PC-3 (cell line): ENCODE data around the gene SLC22A24. TPM values are rescaled to one million over a fixed set of nuclear protein-coding genes. Genes with fewer than 3 reads are reported as not detected.
A peak's percentile ranks its signal among the peaks of the same experiment; 100 is the strongest.

Experiments used
- ATAC-seq: fragments of 200-7000 bp; cut with Tn5 transposase; 2 replicates; pipeline ENCODE4 v1.9.1; 2020; ENCODE audit warnings: mild to moderate bottlenecking, moderate library complexity
- BruUV-seq: library from RNA; stranded (reverse); fragments of 400-500 nt; replicated peaks from 2 replicates; lab custom pipeline; 2021; lab: Mats Ljungman, UMichigan
- CTCF ChIA-PET: fragments of 300-600 bp; sonication (Branson Sonifier 250); formaldehyde crosslinking; loops from one replicate; lab custom pipeline; 2022; ENCODE audit warnings: antibody characterized with exemption; lab: Charles Lee
- POLR2A ChIA-PET: fragments of 300-600 bp; sonication (Branson Sonifier 250); formaldehyde crosslinking; loops from one replicate; lab custom pipeline; 2022; ENCODE audit warnings: antibody characterized with exemption; ENCODE audit not compliant: unreplicated experiment; lab: Charles Lee
- DNase-seq: peaks from one replicate; pipeline ENCODE4 v3.0.0-alpha.2; 2015
- H2AFZ ChIP-seq: fragments of 300-600 bp; sonication (generic); 2 replicates; pipeline ENCODE4 v1.6.0; 2016; ENCODE audit warnings: antibody characterized with exemption, low read length
- H3F3A ChIP-seq: fragments of 300-600 bp; sonication (generic); one replicate; pipeline ENCODE4 v1.6.0; 2017; ENCODE audit warnings: antibody characterized with exemption, low read length, control low read depth, mild to moderate bottlenecking; ENCODE audit not compliant: unreplicated experiment
- H3K27ac ChIP-seq: fragments of 300-600 bp; sonication (generic); 2 replicates; pipeline ENCODE4 v1.5.1; 2016; ENCODE audit warnings: mild to moderate bottlenecking, low read length
- H3K27me3 ChIP-seq: fragments of 300-600 bp; sonication (generic); 2 replicates; pipeline ENCODE4 v1.6.1; 2016; ENCODE audit warnings: low read length, mixed read lengths
- H3K36me3 ChIP-seq: fragments of 300-600 bp; sonication (generic); 2 replicates; pipeline ENCODE4 v1.6.1; 2016; ENCODE audit warnings: low read depth, mixed run types, low read length, mixed read lengths
- H3K4me1 ChIP-seq: fragments of 300-600 bp; sonication (generic); 2 replicates; pipeline ENCODE4 v1.5.1; 2016; ENCODE audit warnings: low read length; ENCODE audit not compliant: insufficient read depth
- H3K4me2 ChIP-seq: fragments of 300-600 bp; sonication (generic); 2 replicates; pipeline ENCODE4 v1.6.0; 2016; ENCODE audit warnings: low read length
- H3K4me3 ChIP-seq: fragments of 300-600 bp; sonication (generic); 2 replicates; pipeline ENCODE4 v1.5.1; 2016; ENCODE audit warnings: mild to moderate bottlenecking, low read length, mixed read lengths
- H3K79me2 ChIP-seq: fragments of 300-600 bp; sonication (generic); 2 replicates; pipeline ENCODE4 v1.6.1; 2017; ENCODE audit warnings: low read length, mixed read lengths
- H3K9ac ChIP-seq: fragments of 300-600 bp; sonication (generic); 2 replicates; pipeline ENCODE4 v1.6.0; 2016; ENCODE audit warnings: mild to moderate bottlenecking, low read length
- H3K9me2 ChIP-seq: fragments of 300-600 bp; sonication (generic); replicated peaks from 2 replicates; pipeline ENCODE4 v1.6.1; 2016; ENCODE audit warnings: mixed run types, low read length, mixed read lengths
- H3K9me3 ChIP-seq: fragments of 300-600 bp; sonication (generic); 2 replicates; pipeline ENCODE4 v1.6.1; 2016; ENCODE audit warnings: low read length, mixed read lengths
- H4K20me1 ChIP-seq: fragments of 300-600 bp; sonication (generic); 2 replicates; pipeline ENCODE4 v1.6.1; 2016; ENCODE audit warnings: low read length, mixed read lengths
- CTCF ChIP-seq: fragments of 300-600 bp; sonication (generic); conservative IDR thresholded peaks from 2 replicates; pipeline ENCODE4 v1.5.1; 2017; ENCODE audit warnings: antibody characterized with exemption, low read depth, mild to moderate bottlenecking, low read length
- EZH2 ChIP-seq: fragments of 300-600 bp; sonication (generic); IDR thresholded peaks from one replicate; pipeline ENCODE4 v1.6.1; 2017; ENCODE audit warnings: antibody characterized with exemption, mild to moderate bottlenecking, low read length; ENCODE audit not compliant: unreplicated experiment
- EZH2phosphoT487 ChIP-seq: fragments of 300-600 bp; sonication (generic); IDR thresholded peaks from 2 replicates; pipeline ENCODE4 v1.6.1; 2018; ENCODE audit warnings: mild to moderate bottlenecking, antibody characterized with exemption, low read length, borderline replicate concordance
- intact Hi-C: fragments of 100-400 bp; cut with micrococcal nuclease; formaldehyde crosslinking; loops from 2 replicates; pipeline ENCODE4 v1.9.0; 2023
- total RNA-seq: library from RNA; depleted of rRNA; stranded (reverse); fragments of >200 nt; gene quantifications from 2 replicates; pipeline ENCODE4 v1.2.3, GENCODE V29; 2014

SLC22A24 gene
- total RNA-seq, 1 experiment from 2014 or later, result not detected

GRCh38 chr11:63177872-63178271 is 33.9 kb upstream of the SLC22A24 start:
- ATAC-seq (no peak), DNase-seq (no peak)
- no peaks in the 10 kb centered on the region for H3K36me3 ChIP-seq
- no peak for TF ChIP-seq CTCF
- no peak for TF ChIP-seq EZH2
- no peak for TF ChIP-seq EZH2phosphoT487
- ChIA-PET CTCF (no interaction called here), POLR2A (no interaction called here)
- no peaks in the 10 kb centered on the region for H3F3A ChIP-seq
- no peaks in the 10 kb centered on the region for H3K9me2 ChIP-seq
- 0 out of 2 replicates have a peak, but pooled peaks cover 8% of the 10 kb centered on the region for H3K27me3 ChIP-seq
- no peaks in the 10 kb centered on the region for H3K79me2 ChIP-seq
- H3K4me1 ChIP-seq, result no peaks in the 10 kb centered on the region
- H3K27ac ChIP-seq, result no peak overlapping the region
- H3K4me2 ChIP-seq, result no peak overlapping the region
- BruUV-seq, result no TSS peak
- no peak overlapping the region for H3K4me3 ChIP-seq
- H3K9me3 ChIP-seq, result no peaks in the 10 kb centered on the region
- no peaks in the 10 kb centered on the region for H4K20me1 ChIP-seq
- intact Hi-C loops, result no loop called here
- H2AFZ ChIP-seq, result no peak overlapping the region
- H3K9ac ChIP-seq, result no peak overlapping the region

- H3K4me3 ChIP-seq, result no peak overlapping the region
- ChIA-PET POLR2A (no interaction called here), CTCF (no interaction called here)
- intact Hi-C loops, result no loop called here
- H3F3A ChIP-seq, result no peaks in the 10 kb centered on the region
- DNase-seq (peak; percentile 47), ATAC-seq (peak; percentile 57)
- H3K36me3 ChIP-seq, result no peaks in the 10 kb centered on the region
- no peaks in the 10 kb centered on the region for H4K20me1 ChIP-seq
- no peaks in the 10 kb centered on the region for H3K9me2 ChIP-seq
- H3K4me2 ChIP-seq, result no peak overlapping the region
- no peaks in the 10 kb centered on the region for H3K79me2 ChIP-seq
- H3K27ac ChIP-seq, result no peak overlapping the region
- H3K9ac ChIP-seq, result no peak overlapping the region
- no TSS peak for BruUV-seq
- H3K4me1 ChIP-seq, result 0 out of 2 replicates have a peak, but pooled peaks cover 4% of the 10 kb centered on the region
- TF ChIP-seq EZH2phosphoT487, result no peak
- no peak for TF ChIP-seq EZH2
- no peak for TF ChIP-seq CTCF
- no peaks in the 10 kb centered on the region for H3K9me3 ChIP-seq
- peaks cover 22% of the 10 kb centered on the region for H3K27me3 ChIP-seq
- no peak overlapping the region for H2AFZ ChIP-seq
Measured at GRCh38 chr11:63165706-63166310, 21.8 kb upstream of the SLC22A24 start.

- ChIA-PET POLR2A (no interaction called here), CTCF (no interaction called here)
- peaks cover 21% of the 10 kb centered on the region for H3K27me3 ChIP-seq
- intact Hi-C loops, result no loop called here
- TF ChIP-seq EZH2, result no peak
- no peak for TF ChIP-seq CTCF
- no peak for TF ChIP-seq EZH2phosphoT487
- H3K4me1 ChIP-seq, result no peaks in the 10 kb centered on the region
- H3K27ac ChIP-seq, result no peak overlapping the region
- no peak overlapping the region for H3K4me3 ChIP-seq
- no peaks in the 10 kb centered on the region for H3K9me2 ChIP-seq
- no peaks in the 10 kb centered on the region for H3F3A ChIP-seq
- H2AFZ ChIP-seq, result no peak overlapping the region
- H3K9ac ChIP-seq, result no peak overlapping the region
- H3K79me2 ChIP-seq, result no peaks in the 10 kb centered on the region
- no peaks in the 10 kb centered on the region for H3K36me3 ChIP-seq
- H4K20me1 ChIP-seq, result no peaks in the 10 kb centered on the region
- no peaks in the 10 kb centered on the region for H3K9me3 ChIP-seq
- BruUV-seq, result no TSS peak
- DNase-seq, result no peak
- H3K4me2 ChIP-seq, result no peak overlapping the region
- ATAC-seq, result no peak
Measured at GRCh38 chr11:63155794-63156193, 11.8 kb upstream of the SLC22A24 start.
